Liver (tissue), 3 donors: ENCODE results near the gene SNN.

Experiments used
- FOXA1 ChIP-seq: IDR thresholded peaks from 2 replicates; pipeline ENCODE4 v1.6.1; 2016; ENCODE audit warnings: antibody characterized with exemption
- RAD21 ChIP-seq, 2 donors: IDR thresholded peaks; 2 replicates each; pipeline ENCODE4 v1.6.1; 2016; ENCODE audit warnings: antibody characterized with exemption in 2 of 2, mild to moderate bottlenecking in 2 of 2
- SP1 ChIP-seq: IDR thresholded peaks from 2 replicates; pipeline ENCODE4 v1.6.1; 2018; ENCODE audit warnings: antibody characterized with exemption, mild to moderate bottlenecking
- TAF1 ChIP-seq: conservative IDR thresholded peaks from 2 replicates; pipeline ENCODE4 v1.6.1; 2016; ENCODE audit warnings: antibody characterized with exemption, mild to moderate bottlenecking
- TF ChIP-seq, protein P1 (sequence below): fragments of 150-350 bp; IDR thresholded peaks from 2 replicates; pipeline ENCODE4 v1.5.1; 2017; ENCODE audit warnings: improper control_type of control experiment, low read depth, low read length; ENCODE audit not compliant: missing input control
- TF ChIP-seq, protein P2 (sequence below): IDR thresholded peaks from 2 replicates; pipeline ENCODE4 v1.6.1; 2016; ENCODE audit warnings: antibody characterized with exemption, mild to moderate bottlenecking
- TF ChIP-seq, protein P3 (sequence below): IDR thresholded peaks from 2 replicates; pipeline ENCODE4 v1.6.1; 2016; ENCODE audit warnings: antibody characterized with exemption
- donor health status: healthy.
- donor health status: healthy.

DNA sequence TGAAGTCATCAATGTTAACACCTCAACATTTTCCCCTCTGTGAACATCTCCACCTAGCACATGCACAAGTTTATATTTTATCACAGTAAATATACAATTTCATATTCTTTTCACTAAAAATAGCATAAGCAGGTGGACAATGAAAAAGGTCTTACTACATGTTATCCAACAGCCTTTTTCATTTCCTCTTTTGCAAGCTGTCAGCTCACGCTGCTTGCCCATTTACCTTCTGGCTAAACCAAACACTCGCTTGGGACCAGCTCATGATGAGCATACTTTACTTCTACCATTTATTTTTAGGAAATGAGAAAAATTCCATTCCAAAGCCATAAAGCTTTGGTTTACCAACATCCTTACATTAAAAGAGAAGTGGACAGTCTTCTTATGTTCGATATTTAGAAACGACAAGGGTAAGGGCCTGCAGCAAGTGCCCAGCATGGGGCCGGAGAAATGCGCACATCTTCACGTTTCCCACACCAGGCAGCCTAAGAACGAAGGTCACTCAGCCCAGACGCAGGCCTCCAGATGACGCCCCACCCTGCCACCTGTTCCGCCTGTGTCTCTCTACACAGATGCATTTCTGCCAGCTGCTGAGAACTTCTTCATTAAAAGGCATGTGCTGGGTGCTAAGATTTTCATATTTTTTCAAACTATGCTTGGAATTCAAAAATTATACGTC lies 13.9 kb downstream of the SNN start:
- TF ChIP-seq, protein P1, sequence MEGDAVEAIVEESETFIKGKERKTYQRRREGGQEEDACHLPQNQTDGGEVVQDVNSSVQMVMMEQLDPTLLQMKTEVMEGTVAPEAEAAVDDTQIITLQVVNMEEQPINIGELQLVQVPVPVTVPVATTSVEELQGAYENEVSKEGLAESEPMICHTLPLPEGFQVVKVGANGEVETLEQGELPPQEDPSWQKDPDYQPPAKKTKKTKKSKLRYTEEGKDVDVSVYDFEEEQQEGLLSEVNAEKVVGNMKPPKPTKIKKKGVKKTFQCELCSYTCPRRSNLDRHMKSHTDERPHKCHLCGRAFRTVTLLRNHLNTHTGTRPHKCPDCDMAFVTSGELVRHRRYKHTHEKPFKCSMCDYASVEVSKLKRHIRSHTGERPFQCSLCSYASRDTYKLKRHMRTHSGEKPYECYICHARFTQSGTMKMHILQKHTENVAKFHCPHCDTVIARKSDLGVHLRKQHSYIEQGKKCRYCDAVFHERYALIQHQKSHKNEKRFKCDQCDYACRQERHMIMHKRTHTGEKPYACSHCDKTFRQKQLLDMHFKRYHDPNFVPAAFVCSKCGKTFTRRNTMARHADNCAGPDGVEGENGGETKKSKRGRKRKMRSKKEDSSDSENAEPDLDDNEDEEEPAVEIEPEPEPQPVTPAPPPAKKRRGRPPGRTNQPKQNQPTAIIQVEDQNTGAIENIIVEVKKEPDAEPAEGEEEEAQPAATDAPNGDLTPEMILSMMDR = no peak
- TF ChIP-seq, protein P2, sequence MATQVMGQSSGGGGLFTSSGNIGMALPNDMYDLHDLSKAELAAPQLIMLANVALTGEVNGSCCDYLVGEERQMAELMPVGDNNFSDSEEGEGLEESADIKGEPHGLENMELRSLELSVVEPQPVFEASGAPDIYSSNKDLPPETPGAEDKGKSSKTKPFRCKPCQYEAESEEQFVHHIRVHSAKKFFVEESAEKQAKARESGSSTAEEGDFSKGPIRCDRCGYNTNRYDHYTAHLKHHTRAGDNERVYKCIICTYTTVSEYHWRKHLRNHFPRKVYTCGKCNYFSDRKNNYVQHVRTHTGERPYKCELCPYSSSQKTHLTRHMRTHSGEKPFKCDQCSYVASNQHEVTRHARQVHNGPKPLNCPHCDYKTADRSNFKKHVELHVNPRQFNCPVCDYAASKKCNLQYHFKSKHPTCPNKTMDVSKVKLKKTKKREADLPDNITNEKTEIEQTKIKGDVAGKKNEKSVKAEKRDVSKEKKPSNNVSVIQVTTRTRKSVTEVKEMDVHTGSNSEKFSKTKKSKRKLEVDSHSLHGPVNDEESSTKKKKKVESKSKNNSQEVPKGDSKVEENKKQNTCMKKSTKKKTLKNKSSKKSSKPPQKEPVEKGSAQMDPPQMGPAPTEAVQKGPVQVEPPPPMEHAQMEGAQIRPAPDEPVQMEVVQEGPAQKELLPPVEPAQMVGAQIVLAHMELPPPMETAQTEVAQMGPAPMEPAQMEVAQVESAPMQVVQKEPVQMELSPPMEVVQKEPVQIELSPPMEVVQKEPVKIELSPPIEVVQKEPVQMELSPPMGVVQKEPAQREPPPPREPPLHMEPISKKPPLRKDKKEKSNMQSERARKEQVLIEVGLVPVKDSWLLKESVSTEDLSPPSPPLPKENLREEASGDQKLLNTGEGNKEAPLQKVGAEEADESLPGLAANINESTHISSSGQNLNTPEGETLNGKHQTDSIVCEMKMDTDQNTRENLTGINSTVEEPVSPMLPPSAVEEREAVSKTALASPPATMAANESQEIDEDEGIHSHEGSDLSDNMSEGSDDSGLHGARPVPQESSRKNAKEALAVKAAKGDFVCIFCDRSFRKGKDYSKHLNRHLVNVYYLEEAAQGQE = no peak
- TF ChIP-seq RAD21 (IDR thresholded peaks at IDR 0.05) (no peak), FOXA1 (no peak), SP1 (no peak), TAF1 (no peak)
- TF ChIP-seq, protein P3, sequence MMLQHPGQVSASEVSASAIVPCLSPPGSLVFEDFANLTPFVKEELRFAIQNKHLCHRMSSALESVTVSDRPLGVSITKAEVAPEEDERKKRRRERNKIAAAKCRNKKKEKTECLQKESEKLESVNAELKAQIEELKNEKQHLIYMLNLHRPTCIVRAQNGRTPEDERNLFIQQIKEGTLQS = no peak
